ENCODE results near the gene OR1C1. TPM values are rescaled to one million over a fixed set of nuclear protein-coding genes. Genes with fewer than 3 reads are reported as not detected.
"Not testable (repeated sequence)": the region's sequence is repeated elsewhere in the genome, so short reads cannot be mapped to it uniquely, and the experiment has no call there.

Gene OR1C1, protein sequence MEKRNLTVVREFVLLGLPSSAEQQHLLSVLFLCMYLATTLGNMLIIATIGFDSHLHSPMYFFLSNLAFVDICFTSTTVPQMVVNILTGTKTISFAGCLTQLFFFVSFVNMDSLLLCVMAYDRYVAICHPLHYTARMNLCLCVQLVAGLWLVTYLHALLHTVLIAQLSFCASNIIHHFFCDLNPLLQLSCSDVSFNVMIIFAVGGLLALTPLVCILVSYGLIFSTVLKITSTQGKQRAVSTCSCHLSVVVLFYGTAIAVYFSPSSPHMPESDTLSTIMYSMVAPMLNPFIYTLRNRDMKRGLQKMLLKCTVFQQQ
- not detected in 2 replicates for total RNA-seq

DNA sequence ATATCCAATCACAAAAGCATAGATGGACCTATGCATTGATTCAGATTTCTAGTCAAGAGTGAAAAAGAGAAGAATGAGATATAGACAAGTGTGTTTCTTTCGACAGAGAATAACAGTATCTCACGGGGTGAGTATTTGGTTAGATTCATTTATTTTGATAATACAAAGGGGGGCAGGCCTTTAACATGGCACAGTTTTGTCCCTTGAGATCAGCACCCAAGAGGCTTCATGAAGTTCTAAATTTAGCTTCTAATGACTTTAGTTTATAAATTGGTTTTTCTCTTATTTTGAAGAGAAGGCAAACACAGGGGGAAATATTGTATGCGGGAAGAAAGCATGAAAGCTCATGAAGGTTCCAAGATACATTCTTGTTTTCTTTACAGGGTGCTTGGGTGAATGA is at the start of gene OR1C1:
OR1C1 (minus strand) TSS at position 101 of the 400 bp plus-strand sequence. CDS start 2,150 bp downstream, outside the sequence.
- DNase-seq (ENCODE audit: low read depth), result no peak

DNA sequence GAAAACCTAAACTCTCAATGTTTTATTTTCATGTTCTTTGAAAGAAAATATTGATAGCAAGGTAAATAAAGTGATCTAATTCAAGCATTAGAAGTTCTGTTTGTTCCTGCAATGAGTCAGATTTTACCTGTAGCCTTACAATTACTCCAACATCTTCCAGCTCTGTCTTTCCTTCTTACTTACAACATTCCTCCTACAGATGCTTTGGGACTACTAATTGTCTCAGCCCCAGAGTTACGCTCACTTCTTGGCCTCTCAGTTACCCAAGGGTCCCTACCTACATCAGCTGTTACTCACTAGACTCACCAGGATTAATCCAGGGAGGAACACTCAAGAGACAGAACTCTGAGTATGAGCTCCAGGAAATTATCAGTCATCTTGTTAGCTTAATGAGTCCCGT is 37.2 kb upstream of the OR1C1 start:
- DNase-seq (ENCODE audit: low read depth), result no peak

GRCh38 chr1:247769603-247770002 is 9.2 kb upstream of the OR1C1 start:
- DNase-seq (ENCODE audit: low read depth), result no peak

GRCh38 chr1:247754311-247754710 is 6.0 kb downstream of the OR1C1 start:
- not testable (repeated sequence) for DNase-seq (ENCODE audit: low read depth)

DNA sequence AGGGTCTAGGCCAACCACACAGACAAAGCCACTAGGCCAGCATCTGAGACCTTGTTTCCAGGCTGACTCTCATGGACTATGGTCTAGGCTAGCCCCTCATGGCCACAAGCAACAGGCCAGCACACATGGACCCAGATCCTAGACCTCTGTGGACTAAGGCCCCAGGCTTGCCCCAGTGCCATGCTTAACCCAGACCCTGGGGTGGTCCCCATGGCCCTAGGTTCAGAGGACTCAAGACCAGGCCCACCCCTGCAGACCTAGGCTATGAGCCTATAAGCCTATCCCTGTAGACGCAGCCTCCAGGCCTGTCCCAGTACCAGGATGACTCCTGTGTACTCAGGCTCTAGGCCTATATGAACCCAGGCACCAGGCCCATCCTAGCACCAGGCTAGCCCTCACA is 10.5 kb downstream of the OR1C1 start:
- no peak for DNase-seq (ENCODE audit: low read depth)

- no peak for DNase-seq (ENCODE audit: low read depth)
These were observed 12.3 kb downstream of the OR1C1 start, which contains the start of gene OR14A2 for GRCh38 chr1:247748041-247748440. TSS of gene OR14A2 (minus strand) at chr1:247748141.

DNA sequence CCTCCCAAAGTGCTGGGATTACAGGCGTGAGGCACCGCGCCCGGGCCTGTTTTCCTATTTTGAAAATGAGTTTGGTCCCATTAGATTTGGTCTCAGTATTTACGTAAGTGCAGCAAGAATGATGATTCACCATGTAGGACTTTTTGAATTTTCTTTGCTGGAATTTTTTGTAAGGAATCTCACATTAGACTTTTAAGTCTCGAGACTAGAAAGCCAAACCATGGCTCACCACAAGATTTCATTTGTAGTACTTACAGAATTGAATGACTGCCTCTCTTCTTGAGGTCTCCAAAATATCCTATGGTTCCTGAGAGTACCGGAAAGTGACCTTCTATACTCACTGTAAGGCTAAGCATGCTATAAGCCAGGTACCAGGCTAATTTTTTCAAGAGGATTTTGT is 12.7 kb downstream of the OR1C1 start:
- no peak for DNase-seq (ENCODE audit: low read depth)

GRCh38 chr1:247746391-247746935 is 13.9 kb downstream of the OR1C1 start:
- DNase-seq (ENCODE audit: low read depth), result no peak

DNA sequence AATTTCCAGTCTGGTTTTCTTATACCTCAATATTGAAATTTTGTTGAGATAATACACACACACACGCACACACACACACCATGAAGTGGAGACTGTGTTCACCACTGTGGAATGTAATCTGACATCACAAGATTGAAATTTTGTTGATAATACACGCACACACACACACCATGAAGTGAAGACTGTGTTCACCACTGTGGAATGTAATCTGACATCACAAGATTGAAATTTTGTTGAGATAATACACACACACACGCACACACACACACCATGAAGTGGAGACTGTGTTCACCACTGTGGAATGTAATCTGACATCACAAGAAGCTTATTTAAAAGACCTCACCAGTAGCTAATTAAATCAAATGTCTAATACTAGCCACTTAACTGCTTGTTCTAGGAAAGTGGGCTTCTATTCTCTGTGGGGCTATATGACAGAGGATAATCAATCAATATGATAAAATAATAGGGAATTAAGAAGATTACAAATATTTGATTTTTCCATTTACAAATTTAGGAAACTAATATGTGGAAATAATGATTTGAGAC is 18.1 kb downstream of the OR1C1 start:
- not testable (repeated sequence) for DNase-seq (ENCODE audit: low read depth)

DNA sequence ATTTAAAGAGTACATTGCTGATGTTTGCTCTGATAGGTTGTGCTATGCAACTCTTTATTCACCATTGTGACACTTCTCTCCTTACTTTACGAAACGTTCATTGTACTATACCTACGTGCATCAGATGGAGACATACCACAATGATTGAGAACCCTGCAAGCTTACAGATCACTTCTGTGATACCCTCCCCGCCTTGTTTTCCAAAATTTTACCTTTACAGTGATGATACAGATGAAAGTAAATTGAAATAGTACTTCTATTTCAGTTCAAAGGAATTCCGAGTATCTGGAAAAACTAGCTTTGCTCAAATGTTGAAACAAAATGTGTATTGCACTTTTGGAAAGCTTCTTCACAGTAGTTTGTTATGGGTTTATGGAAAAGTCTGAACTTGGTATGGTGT is 18.6 kb downstream of the OR1C1 start:
- DNase-seq (ENCODE audit: low read depth), result no peak

- DNase-seq (ENCODE audit: low read depth), result no peak
These were observed 19.6 kb downstream of the OR1C1 start for GRCh38 chr1:247740721-247741120.

DNA sequence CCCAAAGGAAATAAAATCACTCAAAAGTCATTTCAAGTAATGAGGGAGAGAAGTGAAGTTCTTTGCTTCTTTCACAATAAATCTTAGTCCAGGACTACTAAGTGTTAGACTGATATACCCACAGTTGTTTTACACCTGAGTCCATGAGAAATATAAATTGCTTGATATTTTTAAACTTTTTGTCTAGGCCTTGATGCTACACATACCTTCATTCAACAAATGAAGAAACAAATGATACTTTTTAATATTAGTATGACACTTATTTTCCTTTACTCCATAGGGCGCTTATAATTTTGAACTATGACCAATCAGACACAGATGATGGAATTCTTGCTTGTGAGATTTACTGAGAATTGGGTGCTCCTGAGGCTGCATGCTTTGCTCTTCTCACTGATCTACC is 22.0 kb downstream of the OR1C1 start, which contains the start of gene OR14K1:
OR14K1 (plus strand) TSS at position 301 of the 400 bp plus-strand sequence; CDS start at position 301, 0 bp downstream.
- no peak for DNase-seq (ENCODE audit: low read depth)

- no peak for DNase-seq (ENCODE audit: low read depth)
These were observed 39.1 kb downstream of the OR1C1 start for GRCh38 chr1:247721222-247721621.

GRCh38 chr1:247716546-247716945 is 43.8 kb downstream of the OR1C1 start, which contains the start of gene OR6F1:
TSS of gene OR6F1 (minus strand) at chr1:247716646. CDS start at chr1:247712755, 3,891 bp downstream.
- DNase-seq (ENCODE audit: low read depth), result no peak

DNA sequence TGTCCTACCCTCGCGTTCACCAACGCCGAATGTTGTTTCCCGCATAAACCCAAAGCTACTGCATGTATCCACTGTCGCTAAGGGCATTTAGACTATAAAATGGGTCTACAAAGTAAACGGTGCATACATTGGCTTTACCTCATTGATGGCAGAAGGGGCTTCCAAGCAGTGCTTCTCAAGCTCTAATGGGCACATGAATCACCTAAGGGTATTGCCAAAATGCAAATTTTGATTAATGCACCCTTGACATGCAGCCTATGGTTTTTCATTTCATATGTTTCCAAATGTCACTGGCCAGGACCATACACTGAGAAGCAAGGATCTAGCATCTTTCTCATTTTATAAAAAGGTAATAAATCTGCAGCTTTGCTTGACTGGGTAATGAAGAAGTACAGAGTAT is 46.6 kb downstream of the OR1C1 start:
- DNase-seq (ENCODE audit: low read depth), result no peak

DNA sequence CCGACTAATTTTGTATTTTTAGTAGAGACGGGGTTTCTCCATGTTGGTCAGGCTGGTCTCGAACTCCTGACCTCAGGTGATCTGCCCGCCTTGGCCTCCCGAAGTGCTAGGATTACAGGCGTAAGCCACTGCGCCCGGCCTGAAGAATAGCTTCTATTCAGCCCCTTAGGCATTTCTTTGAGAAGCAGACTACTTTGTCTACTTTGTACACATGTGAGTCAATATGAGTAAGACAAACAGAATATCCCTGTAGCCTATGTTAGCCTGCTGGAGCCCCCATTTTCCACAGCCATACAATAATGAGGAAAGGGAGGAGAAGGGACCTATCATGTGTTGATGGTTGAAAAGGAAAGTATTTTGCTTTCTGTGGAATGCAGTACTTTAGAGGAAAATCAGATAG is 49.7 kb downstream of the OR1C1 start:
- DNase-seq (ENCODE audit: low read depth), result not testable (repeated sequence)

Other genes starting within 250 kb of the OR1C1 start
- gene OR2C3, start 224.1 kb downstream of the OR1C1 start, total RNA-seq, result under 0.01 TPM in 1 of 2 replicates, not detected in the other
- gene GCSAML, start 211.4 kb downstream of the OR1C1 start, total RNA-seq, result not detected in 2 replicates
- gene OR2G2, start 172.2 kb downstream of the OR1C1 start, total RNA-seq, result not detected in 2 replicates
- gene OR2G3, start 155.0 kb downstream of the OR1C1 start, total RNA-seq, result not detected in 2 replicates
- not detected in 2 replicates for gene OR13G1, start 80.8 kb downstream of the OR1C1 start, total RNA-seq
- not detected in 2 replicates for gene OR6F1, start 43.9 kb downstream of the OR1C1 start, total RNA-seq
- not detected in 2 replicates for gene OR14K1, start 21.9 kb downstream of the OR1C1 start, total RNA-seq
- not detected in 2 replicates for gene OR14A2, start 12.4 kb downstream of the OR1C1 start, total RNA-seq
- gene OR14A16, start 63.6 kb upstream of the OR1C1 start, total RNA-seq, result not detected in 2 replicates
- gene OR11L1, start 81.3 kb upstream of the OR1C1 start, total RNA-seq, result not detected in 2 replicates
- gene TRIM58, start 96.6 kb upstream of the OR1C1 start, total RNA-seq, result 0.30 and 0.35 TPM in 2 replicates
- gene OR2W3, start 135.0 kb upstream of the OR1C1 start, total RNA-seq, result 0.15 TPM in 1 of 2 replicates, not detected in the other
- gene OR2T8, start 159.7 kb upstream of the OR1C1 start, total RNA-seq, result not detected in 2 replicates
- gene OR2AJ1, start 164.3 kb upstream of the OR1C1 start, total RNA-seq, result not detected in 2 replicates
- gene OR2L8, start 188.3 kb upstream of the OR1C1 start, total RNA-seq, result 0.25 TPM in 1 of 2 replicates, not detected in the other
- not detected in 2 replicates for gene OR2AK2, start 204.7 kb upstream of the OR1C1 start, total RNA-seq